Muscle layer of colon (tissue), 2 donors: ENCODE results near the gene FSTL4.

Experiments
- H3K27ac ChIP-seq: one replicate; pipeline ENCODE4 v1.7.0; 2013; ENCODE audit warnings: low read depth, mild to moderate bottlenecking, low read length, moderate library complexity
- H3K27me3 ChIP-seq, 2 donors: one replicate each; pipeline ENCODE4 v1.7.0; 2013; ENCODE audit warnings: low read length in 2 of 2, mild to moderate bottlenecking in 2 of 2; ENCODE audit not compliant: insufficient read depth in 2 of 2, control insufficient read depth in 1 of 2
- H3K36me3 ChIP-seq: one replicate; pipeline ENCODE4 v1.7.0; 2013; ENCODE audit warnings: mild to moderate bottlenecking, low read length; ENCODE audit not compliant: insufficient read depth
- H3K4me1 ChIP-seq: one replicate; pipeline ENCODE4 v1.7.0; 2013; ENCODE audit warnings: mild to moderate bottlenecking, low read length; ENCODE audit not compliant: insufficient read depth
- H3K4me3 ChIP-seq, 2 donors: one replicate each; pipeline ENCODE4 v1.7.0; 2013; ENCODE audit warnings: low read length in 2 of 2, low read depth in 1 of 2, mild to moderate bottlenecking in 1 of 2, moderate library complexity in 1 of 2
- H3K9ac ChIP-seq: one replicate; pipeline ENCODE4 v1.7.0; 2013; ENCODE audit warnings: low read length
- H3K9me3 ChIP-seq: one replicate; pipeline ENCODE4 v1.7.0; 2013; ENCODE audit warnings: mild to moderate bottlenecking, low read length
- donor health status: abdominal sarcoma.
- donor health status: Adenocarcinoma of cecum.

Gene FSTL4

GRCh38 chr5:133489632-133490031 lies 122.7 kb downstream of the FSTL4 start:
- Histone ChIP-seq H3K4me1 (no peaks in the 10 kb centered on the region), H3K27ac (no peak overlapping the region), H3K36me3 (no peaks in the 10 kb centered on the region)

DNA sequence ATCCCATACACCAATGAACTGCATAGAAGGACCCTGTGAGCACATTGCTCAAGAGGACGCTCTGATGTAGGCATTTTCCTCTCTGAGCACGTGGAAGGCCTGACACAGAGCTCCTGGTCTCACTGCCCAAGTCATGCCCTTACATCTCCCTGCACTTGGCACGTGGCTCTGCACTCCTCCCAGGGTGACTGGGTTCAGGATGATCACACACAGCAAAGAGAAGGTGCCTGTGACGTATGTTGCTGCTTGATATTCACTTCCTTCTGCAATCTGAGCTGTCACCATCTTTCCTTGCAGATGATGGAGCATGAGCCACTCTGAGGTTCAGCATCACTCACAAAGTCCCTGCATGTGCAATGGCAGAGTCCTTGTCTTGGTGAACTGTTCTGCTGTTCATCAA lies 125.2 kb downstream of the FSTL4 start:
- Histone ChIP-seq H3K27me3 (no peaks in the 10 kb centered on the region), H3K4me3 (no peak overlapping the region), H3K4me1 (no peaks in the 10 kb centered on the region), H3K27ac (no peak overlapping the region), H3K36me3 (no peaks in the 10 kb centered on the region), H3K9me3 (no peaks in the 10 kb centered on the region), H3K9ac (no peak overlapping the region)

More at GRCh38 chr5:133489632-133490031, 122.7 kb downstream of the FSTL4 start:
- Histone ChIP-seq H3K27me3 (no peaks in the 10 kb centered on the region), H3K9me3 (no peaks in the 10 kb centered on the region), H3K4me3 (no peak overlapping the region), H3K9ac (no peak overlapping the region)

GRCh38 chr5:133485468-133485867 lies 126.9 kb downstream of the FSTL4 start:
- Histone ChIP-seq H3K36me3 (no peaks in the 10 kb centered on the region), H3K27ac (no peak overlapping the region), H3K4me3 (no peak overlapping the region), H3K9me3 (no peaks in the 10 kb centered on the region), H3K9ac (no peak overlapping the region), H3K27me3 (no peaks in the 10 kb centered on the region), H3K4me1 (no peaks in the 10 kb centered on the region)

GRCh38 chr5:133483406-133484090 lies 128.8 kb downstream of the FSTL4 start:
- no peaks in the 10 kb centered on the region for H3K9me3 ChIP-seq
- H3K27me3 ChIP-seq = no peaks in the 10 kb centered on the region
- no peaks in the 10 kb centered on the region for H3K4me1 ChIP-seq
- no peak overlapping the region for H3K9ac ChIP-seq
- H3K36me3 ChIP-seq = no peaks in the 10 kb centered on the region
- H3K4me3 ChIP-seq = no peak overlapping the region
- no peak overlapping the region for H3K27ac ChIP-seq

- H3K4me1 ChIP-seq = no peaks in the 10 kb centered on the region
- no peaks in the 10 kb centered on the region for H3K36me3 ChIP-seq
- no peak overlapping the region for H3K9ac ChIP-seq
- H3K27me3 ChIP-seq = no peaks in the 10 kb centered on the region
- H3K4me3 ChIP-seq = no peak overlapping the region
- H3K9me3 ChIP-seq = no peaks in the 10 kb centered on the region
- H3K27ac ChIP-seq = no peak overlapping the region
Measured at GRCh38 chr5:133482028-133482427, 130.3 kb downstream of the FSTL4 start.

DNA sequence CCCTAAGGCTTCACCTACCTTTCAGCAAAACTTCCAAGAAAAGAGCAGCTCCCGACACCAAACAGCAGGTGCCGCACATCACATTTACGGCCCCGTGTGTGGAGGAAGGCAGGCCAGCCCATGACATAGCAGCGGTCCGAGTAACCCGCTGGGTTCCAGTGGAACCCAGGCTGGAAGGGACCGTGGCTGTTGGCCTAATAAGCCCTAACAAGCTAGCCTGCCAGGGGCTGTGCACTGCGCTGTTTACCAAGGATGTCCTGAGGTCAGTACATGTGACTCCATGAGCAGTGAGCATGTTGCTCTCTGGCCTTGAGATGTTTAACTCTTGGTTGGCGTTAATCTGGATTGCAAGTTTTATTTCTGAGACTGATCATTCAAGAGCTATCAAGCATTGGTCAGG lies 131.5 kb downstream of the FSTL4 start:
- H3K4me3 ChIP-seq = no peak overlapping the region
- no peaks in the 10 kb centered on the region for H3K36me3 ChIP-seq
- H3K4me1 ChIP-seq = no peaks in the 10 kb centered on the region
- H3K27ac ChIP-seq = no peak overlapping the region
- no peaks in the 10 kb centered on the region for H3K27me3 ChIP-seq
- no peak overlapping the region for H3K9ac ChIP-seq
- no peaks in the 10 kb centered on the region for H3K9me3 ChIP-seq

DNA sequence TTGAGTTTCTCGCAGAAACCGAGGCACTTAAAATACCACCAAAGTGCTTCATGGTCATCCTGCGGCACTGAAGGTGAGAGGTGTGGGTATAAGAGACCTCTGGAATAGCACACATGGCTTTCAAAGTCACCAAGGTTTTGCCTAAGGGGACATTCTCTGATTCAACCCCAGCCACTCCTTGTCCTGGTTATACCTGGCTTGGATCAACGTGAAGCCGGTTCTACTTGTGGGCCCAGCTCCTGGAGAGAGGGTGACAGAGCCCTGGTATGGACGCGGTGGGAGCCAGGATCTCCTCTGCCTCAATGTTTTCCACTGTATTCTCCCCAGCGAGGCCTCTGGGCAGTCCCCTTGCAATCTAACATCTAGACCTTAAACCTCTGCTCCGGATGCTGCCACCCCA lies 132.0 kb downstream of the FSTL4 start:
- no peaks in the 10 kb centered on the region for H3K4me1 ChIP-seq
- no peak overlapping the region for H3K4me3 ChIP-seq
- H3K9me3 ChIP-seq = no peaks in the 10 kb centered on the region
- no peak overlapping the region for H3K27ac ChIP-seq
- no peak overlapping the region for H3K9ac ChIP-seq
- no peaks in the 10 kb centered on the region for H3K27me3 ChIP-seq
- no peaks in the 10 kb centered on the region for H3K36me3 ChIP-seq

- Histone ChIP-seq H3K27ac (no peak overlapping the region), H3K9me3 (no peaks in the 10 kb centered on the region), H3K4me3 (no peak overlapping the region), H3K36me3 (no peaks in the 10 kb centered on the region), H3K9ac (no peak overlapping the region), H3K27me3 (peaks cover 0 to 2% of the 10 kb centered on the region in 2 donors), H3K4me1 (no peaks in the 10 kb centered on the region)
Measured at GRCh38 chr5:133478199-133478985, 133.9 kb downstream of the FSTL4 start.

DNA sequence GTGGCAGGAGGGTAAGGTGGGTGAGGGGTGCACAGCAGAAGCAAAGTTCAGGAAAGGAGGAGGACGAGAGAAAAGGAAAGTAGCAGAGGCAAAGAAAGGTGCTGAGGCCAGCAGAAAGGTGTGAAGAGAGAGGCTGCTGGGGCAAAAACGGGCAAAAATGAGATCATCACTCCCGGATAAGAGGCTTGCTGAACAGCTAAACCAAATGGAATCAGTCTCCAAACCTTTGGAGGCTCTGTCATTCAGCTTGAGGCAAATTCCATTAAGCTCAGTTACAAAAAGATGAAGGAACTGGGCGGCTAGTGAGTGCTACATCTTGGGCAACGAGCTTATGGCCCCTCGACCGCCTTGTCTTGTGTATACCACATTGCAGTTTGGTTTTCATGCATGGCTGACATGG lies 136.4 kb downstream of the FSTL4 start:
- Histone ChIP-seq H3K27me3 (peaks cover 0 to 7% of the 10 kb centered on the region in 2 donors), H3K9ac (no peak overlapping the region), H3K9me3 (no peaks in the 10 kb centered on the region), H3K27ac (no peak overlapping the region), H3K4me3 (no peak overlapping the region), H3K4me1 (no peaks in the 10 kb centered on the region), H3K36me3 (no peaks in the 10 kb centered on the region)

- Histone ChIP-seq H3K36me3 (no peaks in the 10 kb centered on the region), H3K27ac (no peak overlapping the region), H3K9ac (no peak overlapping the region), H3K9me3 (no peaks in the 10 kb centered on the region), H3K4me3 (no peak overlapping the region), H3K27me3 (peaks cover 0 to 7% of the 10 kb centered on the region in 2 donors), H3K4me1 (no peaks in the 10 kb centered on the region)
Measured at GRCh38 chr5:133474851-133475590, 137.3 kb downstream of the FSTL4 start.

DNA sequence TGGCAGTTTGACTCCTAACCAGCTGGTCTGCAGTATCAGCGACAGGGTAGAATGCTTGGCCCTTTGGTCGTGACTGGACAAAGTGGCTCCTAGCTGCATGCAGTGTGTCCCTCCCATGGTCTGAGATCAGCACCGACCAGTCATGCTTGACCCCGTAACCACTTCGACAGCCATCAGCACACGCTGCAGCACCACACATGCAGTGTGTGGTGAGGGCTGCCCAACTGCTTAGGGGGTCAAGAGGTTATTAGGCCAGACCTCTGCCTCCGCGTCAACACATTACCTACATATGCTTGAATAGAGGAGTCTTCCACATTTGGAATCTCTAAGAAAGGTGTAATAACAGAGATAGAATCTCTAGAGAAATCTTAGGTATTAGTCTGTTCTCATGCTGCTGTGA lies 139.1 kb downstream of the FSTL4 start:
- peaks cover 0 to 7% of the 10 kb centered on the region in 2 donors for H3K27me3 ChIP-seq
- no peak overlapping the region for H3K9ac ChIP-seq
- H3K36me3 ChIP-seq = no peaks in the 10 kb centered on the region
- no peaks in the 10 kb centered on the region for H3K9me3 ChIP-seq
- no peak overlapping the region for H3K4me3 ChIP-seq
- no peak overlapping the region for H3K27ac ChIP-seq
- H3K4me1 ChIP-seq = no peaks in the 10 kb centered on the region
